ENCODE results near the gene OR10A7. TPM values are rescaled to one million over a fixed set of nuclear protein-coding genes. Genes with fewer than 3 reads are reported as not detected.

Gene OR10A7
- total RNA-seq, 6 experiments from 2014 or later = not detected

- no peaks in the 10 kb centered on the region; the same call in 1 of the 2 replicates for H3K27me3 Mint-ChIP-seq (ENCODE audit: insufficient read depth)
- H3K36me3 Mint-ChIP-seq (ENCODE audit: low read depth) = no peaks in the 10 kb centered on the region
- peaks cover 23% of the 10 kb centered on the region for H3K9me3 Mint-ChIP-seq
- H3K4me1 Mint-ChIP-seq (ENCODE audit: low read depth) = no peaks in the 10 kb centered on the region
- TF ChIP-seq CTCF (IDR thresholded peaks at IDR 0.05) = no peak
- H3K4me3 Mint-ChIP-seq = no peak overlapping the region
- no peak overlapping the region for H3K27ac Mint-ChIP-seq
- no peak for DNase-seq
These were observed 25.3 kb downstream of the OR10A7 start for GRCh38 chr12:55246159-55246558.

- Mint-ChIP-seq H3K4me3 (no peak overlapping the region), H3K9me3 (peaks cover 5% of the 10 kb centered on the region), H3K36me3 (ENCODE audit: low read depth) (no peaks in the 10 kb centered on the region), H3K27me3 (ENCODE audit: insufficient read depth) (no peaks in the 10 kb centered on the region), H3K27ac (no peak overlapping the region), H3K4me1 (ENCODE audit: low read depth) (no peaks in the 10 kb centered on the region)
- no peak for DNase-seq
- TF ChIP-seq CTCF (IDR thresholded peaks at IDR 0.05) = no peak
These were observed 30.1 kb downstream of the OR10A7 start for GRCh38 chr12:55250944-55251343.

DNA sequence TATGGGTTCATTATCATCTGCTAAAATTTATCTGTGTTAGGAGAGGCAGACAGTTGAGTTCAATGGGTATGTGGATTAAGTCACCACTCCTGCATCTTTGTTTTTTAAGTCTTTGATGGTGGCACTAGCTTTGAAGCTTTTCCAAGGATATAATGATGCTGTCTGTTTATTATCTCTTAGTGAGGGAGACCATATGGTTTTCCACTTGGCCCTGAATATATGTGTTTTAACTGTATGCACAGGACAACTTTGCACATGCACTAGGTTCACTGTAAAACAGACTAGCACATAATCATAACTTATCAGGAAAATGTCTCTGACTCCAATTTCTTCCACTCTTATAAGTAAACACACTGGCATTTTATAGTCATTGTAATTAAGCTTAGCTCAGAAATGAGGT is 32.5 kb downstream of the OR10A7 start:
- no peak for DNase-seq
- Mint-ChIP-seq H3K4me3 (no peak overlapping the region), H3K27ac (no peak overlapping the region), H3K9me3 (peaks cover 17% of the 10 kb centered on the region), H3K36me3 (ENCODE audit: low read depth) (no peaks in the 10 kb centered on the region), H3K27me3 (ENCODE audit: insufficient read depth) (no peaks in the 10 kb centered on the region), H3K4me1 (ENCODE audit: low read depth) (no peaks in the 10 kb centered on the region)
- no peak for TF ChIP-seq CTCF (IDR thresholded peaks at IDR 0.05)

- no peak for TF ChIP-seq CTCF (IDR thresholded peaks at IDR 0.05)
- H3K27ac Mint-ChIP-seq = no peak overlapping the region
- no peaks in the 10 kb centered on the region for H3K27me3 Mint-ChIP-seq (ENCODE audit: insufficient read depth)
- H3K9me3 Mint-ChIP-seq = peaks cover 21% of the 10 kb centered on the region
- DNase-seq = no peak
- no peaks in the 10 kb centered on the region for H3K36me3 Mint-ChIP-seq (ENCODE audit: low read depth)
- H3K4me3 Mint-ChIP-seq = no peak overlapping the region
- no peaks in the 10 kb centered on the region for H3K4me1 Mint-ChIP-seq (ENCODE audit: low read depth)
These were observed 36.0 kb downstream of the OR10A7 start for GRCh38 chr12:55256831-55257230.

GRCh38 chr12:55258303-55258702 is 37.5 kb downstream of the OR10A7 start:
- no peak overlapping the region for H3K4me3 Mint-ChIP-seq
- H3K27me3 Mint-ChIP-seq (ENCODE audit: insufficient read depth) = no peaks in the 10 kb centered on the region
- no peaks in the 10 kb centered on the region for H3K4me1 Mint-ChIP-seq (ENCODE audit: low read depth)

More at GRCh38 chr12:55258303-55258702, 37.5 kb downstream of the OR10A7 start:
- Mint-ChIP-seq H3K27ac (no peak overlapping the region), H3K9me3 (peaks cover 27% of the 10 kb centered on the region), H3K36me3 (ENCODE audit: low read depth) (no peaks in the 10 kb centered on the region)
- DNase-seq = no peak
- no peak for TF ChIP-seq CTCF (IDR thresholded peaks at IDR 0.05)

Other genes starting within 250 kb of the OR10A7 start
- gene TESPA1, start 236.3 kb upstream of the OR10A7 start, total RNA-seq (2021; fragmentation: NEBNext Ultra II Directional; extraction: Animal tissue kit (Norgen Biotek cat#: 25700)) = not detected
- gene NEUROD4, start 201.1 kb upstream of the OR10A7 start, total RNA-seq (2021; fragmentation: NEBNext Ultra II Directional; extraction: Animal tissue kit (Norgen Biotek cat#: 25700)) = not detected
- not detected for gene OR9K2, start 94.6 kb upstream of the OR10A7 start, total RNA-seq (2021; fragmentation: NEBNext Ultra II Directional; extraction: Animal tissue kit (Norgen Biotek cat#: 25700))
- gene OR6C74, start 23.6 kb downstream of the OR10A7 start, total RNA-seq (2021; fragmentation: NEBNext Ultra II Directional; extraction: Animal tissue kit (Norgen Biotek cat#: 25700)) = not detected
- gene OR6C6, start 75.5 kb downstream of the OR10A7 start, total RNA-seq (2021; fragmentation: NEBNext Ultra II Directional; extraction: Animal tissue kit (Norgen Biotek cat#: 25700)) = not detected
- gene OR6C1, start 93.3 kb downstream of the OR10A7 start, total RNA-seq (2021; fragmentation: NEBNext Ultra II Directional; extraction: Animal tissue kit (Norgen Biotek cat#: 25700)) = not detected
- gene OR6C3, start 109.7 kb downstream of the OR10A7 start, total RNA-seq (2021; fragmentation: NEBNext Ultra II Directional; extraction: Animal tissue kit (Norgen Biotek cat#: 25700)) = not detected
- gene OR6C75, start 141.9 kb downstream of the OR10A7 start, total RNA-seq (2021; fragmentation: NEBNext Ultra II Directional; extraction: Animal tissue kit (Norgen Biotek cat#: 25700)) = not detected
- not detected for gene OR6C65, start 179.5 kb downstream of the OR10A7 start, total RNA-seq (2021; fragmentation: NEBNext Ultra II Directional; extraction: Animal tissue kit (Norgen Biotek cat#: 25700))
- not detected for gene OR6C76, start 205.2 kb downstream of the OR10A7 start, total RNA-seq (2021; fragmentation: NEBNext Ultra II Directional; extraction: Animal tissue kit (Norgen Biotek cat#: 25700))
- not detected for gene OR6C2, start 223.1 kb downstream of the OR10A7 start, total RNA-seq (2021; fragmentation: NEBNext Ultra II Directional; extraction: Animal tissue kit (Norgen Biotek cat#: 25700))
- not detected for gene OR6C70, start 249.1 kb downstream of the OR10A7 start, total RNA-seq (2021; fragmentation: NEBNext Ultra II Directional; extraction: Animal tissue kit (Norgen Biotek cat#: 25700))